ENCODE data around the gene DNHD1. TPM values are rescaled to one million over a fixed set of nuclear protein-coding genes. Genes with fewer than 3 reads are reported as not detected.

The DNHD1 gene
- total RNA-seq, 4 donors from 2014 or later, result 17.2 to 27.3 (median 21.0) TPM

DNA sequence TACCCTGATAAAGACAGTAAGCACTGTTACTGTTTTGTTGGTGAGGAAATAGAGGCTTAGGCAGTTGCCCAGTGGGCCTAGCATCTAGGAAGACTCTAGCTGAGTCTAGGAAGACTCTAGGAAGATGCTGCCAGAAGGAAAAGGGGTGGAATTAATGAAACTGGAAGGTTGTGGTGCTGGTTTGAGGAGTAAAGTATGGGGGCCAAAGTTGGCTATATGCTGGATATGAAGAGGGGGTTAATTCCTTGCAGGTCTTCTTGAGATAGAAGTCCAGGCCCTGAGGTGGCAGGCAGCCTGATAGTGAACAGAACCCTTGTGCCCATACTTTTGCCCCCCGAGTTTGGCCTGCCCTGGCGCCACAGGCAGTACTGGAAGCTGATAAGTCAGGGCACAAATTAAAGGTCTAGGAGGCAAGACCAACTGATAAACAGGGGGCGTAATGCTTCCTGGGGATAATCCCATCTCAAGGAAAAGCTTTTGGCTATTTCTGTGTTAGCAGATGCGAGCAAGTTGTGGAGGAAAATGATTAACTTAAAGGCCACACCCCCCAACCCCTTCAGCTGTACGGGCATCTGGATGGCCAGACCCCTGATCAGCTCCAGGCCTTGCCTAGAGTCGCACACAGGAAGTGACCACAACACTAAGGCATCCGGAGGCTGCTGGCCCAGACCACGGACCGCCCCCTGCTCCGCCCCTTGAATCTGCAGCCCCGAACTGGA, 109.5 kb downstream of the DNHD1 start:
- Histone ChIP-seq H3K27me3 (no peaks in the 10 kb centered on the region), H3K4me3 (peak overlapping the region in 3 of 4 donors; percentile 8 to 71 (median 20)), H3K9me3 (no peaks in the 10 kb centered on the region), H3K27ac (peak overlapping the region; percentile 87 to 99 (median 96)), H3K4me1 (peaks cover 0 to 83% (median 52%) of the 10 kb centered on the region in 4 donors), H3K36me3 (peaks cover 7 to 39% (median 22%) of the 10 kb centered on the region in 3 donors)
- 4 to 7% methylated on average over 11 of the region's 11 CpGs for WGBS, 2 donors
- TF ChIP-seq EP300 (IDR thresholded peaks at IDR 0.05), result peak in 1 of 2 donors; percentile 99
- TF ChIP-seq POLR2A (IDR thresholded peaks at IDR 0.05), result peak; percentile 64 to 93
- TF ChIP-seq, protein P1, sequence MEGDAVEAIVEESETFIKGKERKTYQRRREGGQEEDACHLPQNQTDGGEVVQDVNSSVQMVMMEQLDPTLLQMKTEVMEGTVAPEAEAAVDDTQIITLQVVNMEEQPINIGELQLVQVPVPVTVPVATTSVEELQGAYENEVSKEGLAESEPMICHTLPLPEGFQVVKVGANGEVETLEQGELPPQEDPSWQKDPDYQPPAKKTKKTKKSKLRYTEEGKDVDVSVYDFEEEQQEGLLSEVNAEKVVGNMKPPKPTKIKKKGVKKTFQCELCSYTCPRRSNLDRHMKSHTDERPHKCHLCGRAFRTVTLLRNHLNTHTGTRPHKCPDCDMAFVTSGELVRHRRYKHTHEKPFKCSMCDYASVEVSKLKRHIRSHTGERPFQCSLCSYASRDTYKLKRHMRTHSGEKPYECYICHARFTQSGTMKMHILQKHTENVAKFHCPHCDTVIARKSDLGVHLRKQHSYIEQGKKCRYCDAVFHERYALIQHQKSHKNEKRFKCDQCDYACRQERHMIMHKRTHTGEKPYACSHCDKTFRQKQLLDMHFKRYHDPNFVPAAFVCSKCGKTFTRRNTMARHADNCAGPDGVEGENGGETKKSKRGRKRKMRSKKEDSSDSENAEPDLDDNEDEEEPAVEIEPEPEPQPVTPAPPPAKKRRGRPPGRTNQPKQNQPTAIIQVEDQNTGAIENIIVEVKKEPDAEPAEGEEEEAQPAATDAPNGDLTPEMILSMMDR (IDR thresholded peaks at IDR 0.05), result peak in 1 of 5 experiments; percentile 35
- DNase-seq (ENCODE audit: low spot score in 2 of 2), result peak; percentile 91 to 92

DNA sequence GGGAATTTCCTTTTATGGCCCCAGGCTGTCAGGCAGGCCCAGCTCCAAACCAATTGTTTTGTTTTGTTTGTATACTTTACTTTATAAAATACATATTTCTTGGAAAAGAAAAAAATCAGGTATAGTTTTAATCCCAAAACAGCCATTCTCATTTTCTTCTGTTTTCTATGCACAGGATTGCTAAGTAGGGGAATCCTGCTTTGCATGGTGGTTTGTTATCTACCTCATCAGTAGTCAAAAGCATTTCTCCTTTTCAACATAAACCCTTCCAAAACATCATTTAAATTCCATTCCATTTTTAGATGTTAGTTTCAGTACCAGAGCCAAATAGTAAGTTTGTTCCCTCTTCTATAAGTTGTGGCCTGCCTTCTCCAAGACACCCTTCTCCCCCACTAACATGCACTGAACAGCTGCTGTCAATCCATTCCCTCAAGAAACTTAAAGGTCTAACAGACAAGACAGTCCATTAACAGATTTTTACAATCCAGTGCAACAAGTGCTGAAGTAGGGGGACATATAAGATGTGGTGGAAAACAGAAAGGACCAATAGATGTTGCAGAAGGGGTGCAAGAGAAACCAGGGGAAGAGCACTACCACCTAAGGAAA, 110.2 kb downstream of the DNHD1 start:
- peaks cover 0 to 77% (median 45%) of the 10 kb centered on the region in 4 donors for H3K4me1 ChIP-seq
- no peaks in the 10 kb centered on the region for H3K27me3 ChIP-seq
- H3K27ac ChIP-seq, result peak overlapping the region; percentile 87 to 99 (median 96)
- peak overlapping the region in 1 of 4 donors; percentile 71 for H3K4me3 ChIP-seq
- no peaks in the 10 kb centered on the region for H3K9me3 ChIP-seq
- DNase-seq (ENCODE audit: low spot score in 2 of 2), result no peak
- TF ChIP-seq EP300 (IDR thresholded peaks at IDR 0.05) (peak in 1 of 2 donors; percentile 78), POLR2A (IDR thresholded peaks at IDR 0.05) (no peak)
- H3K36me3 ChIP-seq, result peaks cover 7 to 39% (median 22%) of the 10 kb centered on the region in 3 donors

DNA sequence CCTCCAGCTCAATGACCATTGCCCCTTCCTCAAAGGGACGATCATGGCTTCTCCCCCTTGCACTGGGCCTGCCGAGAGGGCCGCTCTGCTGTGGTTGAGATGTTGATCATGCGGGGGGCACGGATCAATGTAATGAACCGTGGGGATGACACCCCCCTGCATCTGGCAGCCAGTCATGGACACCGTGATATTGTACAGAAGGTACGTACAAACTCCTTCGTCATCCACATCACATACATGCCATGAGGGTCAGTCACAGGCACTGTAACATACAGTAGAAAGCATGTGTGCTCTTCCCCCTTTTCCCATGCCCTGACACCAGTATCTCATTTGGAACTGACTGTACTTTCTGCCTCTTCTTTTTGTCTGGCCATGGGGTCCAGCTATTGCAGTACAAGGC, 110.9 kb downstream of the DNHD1 start:
- TF ChIP-seq EP300 (IDR thresholded peaks at IDR 0.05) (no peak), POLR2A (IDR thresholded peaks at IDR 0.05) (no peak)
- TF ChIP-seq, protein P1 (IDR thresholded peaks at IDR 0.05), result no peak
- no peaks in the 10 kb centered on the region for H3K9me3 ChIP-seq
- peaks cover 0 to 76% (median 41%) of the 10 kb centered on the region in 4 donors for H3K4me1 ChIP-seq
- peak overlapping the region in 3 of 4 donors; percentile 95 to 99 (median 97) for H3K27ac ChIP-seq
- 86 to 87% methylated on average over 9 of the region's 9 CpGs for WGBS, 2 donors
- DNase-seq (ENCODE audit: low spot score in 2 of 2), result no peak
- H3K36me3 ChIP-seq, result peaks cover 7 to 39% (median 22%) of the 10 kb centered on the region in 3 donors
- no peaks in the 10 kb centered on the region for H3K27me3 ChIP-seq
- no peak overlapping the region for H3K4me3 ChIP-seq

DNA sequence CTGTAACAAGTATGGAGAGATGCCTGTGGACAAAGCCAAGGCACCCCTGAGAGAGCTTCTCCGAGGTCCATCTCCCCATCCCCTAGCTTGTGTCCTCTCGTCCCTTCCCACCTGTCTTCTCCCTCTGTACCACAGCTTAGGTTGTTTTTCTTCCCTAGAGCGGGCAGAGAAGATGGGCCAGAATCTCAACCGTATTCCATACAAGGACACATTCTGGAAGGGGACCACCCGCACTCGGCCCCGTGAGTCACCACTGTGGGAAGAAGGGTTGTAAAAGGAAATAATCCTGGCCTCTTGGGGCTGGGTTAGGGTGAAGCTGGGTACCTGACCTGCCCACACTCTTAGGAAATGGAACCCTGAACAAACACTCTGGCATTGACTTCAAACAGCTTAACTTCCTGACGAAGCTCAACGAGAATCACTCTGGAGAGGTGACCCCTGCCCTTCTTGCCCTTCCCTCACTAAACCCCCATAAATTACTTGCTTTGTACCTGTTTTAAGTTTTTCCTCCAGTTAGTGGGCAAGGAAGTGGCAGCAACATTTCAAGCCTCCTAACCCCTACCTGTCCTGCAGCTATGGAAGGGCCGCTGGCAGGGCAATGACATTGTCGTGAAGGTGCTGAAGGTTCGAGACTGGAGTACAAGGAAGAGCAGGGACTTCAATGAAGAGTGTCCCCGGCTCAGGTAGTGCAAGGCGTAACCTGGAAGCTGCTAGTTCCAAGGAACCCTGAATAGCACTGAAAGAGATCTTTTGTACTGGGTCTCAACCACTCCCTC, 111.8 kb downstream of the DNHD1 start:
- H3K27ac ChIP-seq, result peak overlapping the region in 3 of 4 donors; percentile 18 to 99 (median 97)
- H3K27me3 ChIP-seq, result no peaks in the 10 kb centered on the region
- H3K36me3 ChIP-seq, result peaks cover 7 to 42% (median 22%) of the 10 kb centered on the region in 3 donors
- peaks cover 0 to 82% (median 43%) of the 10 kb centered on the region in 4 donors for H3K4me1 ChIP-seq
- H3K9me3 ChIP-seq, result no peaks in the 10 kb centered on the region
- H3K4me3 ChIP-seq, result no peak overlapping the region
- 74 to 78% methylated on average over 14 of the region's 14 CpGs for WGBS, 2 donors
- TF ChIP-seq POLR2A (IDR thresholded peaks at IDR 0.05), result no peak
- TF ChIP-seq EP300 (IDR thresholded peaks at IDR 0.05), result no peak
- TF ChIP-seq, protein P1 (IDR thresholded peaks at IDR 0.05), result no peak
- no peak for DNase-seq (ENCODE audit: low spot score in 2 of 2)

DNA sequence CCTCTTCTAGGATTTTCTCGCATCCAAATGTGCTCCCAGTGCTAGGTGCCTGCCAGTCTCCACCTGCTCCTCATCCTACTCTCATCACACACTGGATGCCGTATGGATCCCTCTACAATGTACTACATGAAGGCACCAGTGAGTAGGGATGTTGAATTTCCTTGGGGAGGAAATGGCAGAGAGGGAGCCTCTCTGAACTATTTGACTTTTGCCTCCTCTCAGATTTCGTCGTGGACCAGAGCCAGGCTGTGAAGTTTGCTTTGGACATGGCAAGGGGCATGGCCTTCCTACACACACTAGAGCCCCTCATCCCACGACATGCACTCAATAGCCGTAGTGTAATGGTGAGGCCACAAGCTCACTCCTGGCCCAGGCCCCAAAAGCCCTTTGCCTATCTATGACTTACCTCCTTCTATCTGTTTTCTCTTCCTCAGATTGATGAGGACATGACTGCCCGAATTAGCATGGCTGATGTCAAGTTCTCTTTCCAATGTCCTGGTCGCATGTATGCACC, 112.5 kb downstream of the DNHD1 start:
- Histone ChIP-seq H3K4me1 (peaks cover 0 to 80% (median 43%) of the 10 kb centered on the region in 4 donors), H3K27ac (peak overlapping the region in 2 of 4 donors; percentile 97 to 99), H3K9me3 (no peaks in the 10 kb centered on the region), H3K36me3 (peaks cover 7 to 49% (median 22%) of the 10 kb centered on the region in 3 donors), H3K4me3 (no peak overlapping the region), H3K27me3 (no peaks in the 10 kb centered on the region)
- no peak for DNase-seq (ENCODE audit: low spot score in 2 of 2)
- WGBS, 2 donors, result 56 to 63% methylated on average over 8 of the region's 8 CpGs
- TF ChIP-seq POLR2A (IDR thresholded peaks at IDR 0.05) (no peak), EP300 (IDR thresholded peaks at IDR 0.05) (no peak)
- TF ChIP-seq, protein P1 (IDR thresholded peaks at IDR 0.05), result no peak
